GM23338 (cell line): ENCODE measurements around the gene TMEM43. TPM values are rescaled to one million over a fixed set of nuclear protein-coding genes. Genes with fewer than 3 reads are reported as not detected.

Source experiments
- ATAC-seq: fragments of 200-7000 bp; cut with Tn5 transposase; 3 replicates; pipeline ENCODE4 v1.9.1; 2020
- DNase-seq: peaks from one replicate; pipeline ENCODE4 v3.0.0-alpha.2; 2015; ENCODE audit warnings: low spot score
- H2AFZ ChIP-seq: fragments of 200-600 bp; sonication (generic); 2 replicates; pipeline ENCODE4 v1.8.0; 2016; ENCODE audit warnings: antibody characterized with exemption, mild to moderate bottlenecking, moderate library complexity
- H3F3A ChIP-seq: fragments of 200-600 bp; sonication (generic); replicated peaks from 2 replicates; pipeline ENCODE4 v1.8.0; 2017; ENCODE audit warnings: antibody characterized with exemption, mixed run types, low read depth
- H3K27ac ChIP-seq: fragments of 200-600 bp; sonication (generic); 2 replicates; pipeline ENCODE4 v1.6.1; 2016; ENCODE audit warnings: low read depth
- H3K27me3 ChIP-seq: fragments of 200-600 bp; sonication (generic); 2 replicates; pipeline ENCODE4 v1.8.0; 2016; ENCODE audit warnings: mild to moderate bottlenecking, mixed run types, moderate library complexity; ENCODE audit not compliant: insufficient read depth
- H3K36me3 ChIP-seq: fragments of 200-600 bp; sonication (generic); 2 replicates; pipeline ENCODE4 v1.8.0; 2016; ENCODE audit warnings: mild to moderate bottlenecking; ENCODE audit not compliant: insufficient read depth
- H3K4me1 ChIP-seq: fragments of 200-600 bp; sonication (generic); 2 replicates; pipeline ENCODE4 v1.8.0; 2016; ENCODE audit warnings: mild to moderate bottlenecking, moderate library complexity; ENCODE audit not compliant: insufficient read depth
- H3K4me2 ChIP-seq: fragments of 200-600 bp; sonication (generic); 2 replicates; pipeline ENCODE4 v1.7.1; 2017; ENCODE audit warnings: mixed run types
- H3K4me3 ChIP-seq: fragments of 200-600 bp; sonication (generic); 2 replicates; pipeline ENCODE4 v1.6.1; 2016; ENCODE audit warnings: mixed run types
- H3K79me2 ChIP-seq: fragments of 200-600 bp; sonication (generic); replicated peaks from 2 replicates; pipeline ENCODE4 v1.8.0; 2017; ENCODE audit warnings: mild to moderate bottlenecking; ENCODE audit not compliant: insufficient read depth
- H3K9me2 ChIP-seq: fragments of 200-600 bp; sonication (generic); 2 replicates; pipeline ENCODE4 v1.8.0; 2017; ENCODE audit not compliant: insufficient read depth
- H4K20me1 ChIP-seq: fragments of 200-600 bp; sonication (generic); replicated peaks from 2 replicates; pipeline ENCODE4 v1.8.0; 2017; ENCODE audit warnings: mild to moderate bottlenecking; ENCODE audit not compliant: insufficient read depth
- H3K27ac Mint-ChIP-seq: 2 replicates; pipeline ENCODE4 v1.8.0; 2020; ENCODE audit warnings: inconsistent platforms, mild to moderate bottlenecking, moderate library complexity, mixed read lengths
- H3K27me3 Mint-ChIP-seq: 3 replicates; pipeline ENCODE4 v1.8.0; 2022; ENCODE audit warnings: low read depth, mild to moderate bottlenecking, moderate library complexity, mixed read lengths, inconsistent platforms; ENCODE audit not compliant: insufficient read depth, poor library complexity
- H3K36me3 Mint-ChIP-seq: 3 replicates; pipeline ENCODE4 v1.8.0; 2021; ENCODE audit warnings: low read depth, mild to moderate bottlenecking, inconsistent platforms, moderate library complexity, mixed read lengths
- H3K4me1 Mint-ChIP-seq: 3 replicates; pipeline ENCODE4 v1.8.0; 2020; ENCODE audit warnings: mild to moderate bottlenecking, inconsistent platforms, mixed read lengths
- H3K4me3 Mint-ChIP-seq: 3 replicates; pipeline ENCODE4 v1.8.0; 2021; ENCODE audit warnings: moderate library complexity, mild to moderate bottlenecking, inconsistent platforms, mixed read lengths
- H3K9me3 Mint-ChIP-seq: 3 replicates; pipeline ENCODE4 v1.8.0; 2020; ENCODE audit warnings: moderate library complexity, mild to moderate bottlenecking, inconsistent platforms, mixed read lengths
- CREB1 ChIP-seq: fragments of 250-450 bp; sonication (Bioruptor Pico); IDR thresholded peaks from 2 replicates; pipeline ENCODE4 v1.5.0; 2020; ENCODE audit warnings: low read depth, mild to moderate bottlenecking, moderate library complexity
- EZH2 ChIP-seq: fragments of 200-600 bp; sonication (generic); IDR thresholded peaks from one replicate; pipeline ENCODE4 v1.8.0; 2017; ENCODE audit warnings: antibody characterized with exemption, mild to moderate bottlenecking, low read depth; ENCODE audit not compliant: unreplicated experiment
- ZNF114 ChIP-seq: fragments of 250-450 bp; sonication (Bioruptor Pico); IDR thresholded peaks from 2 replicates; pipeline ENCODE4 v1.5.0; 2020; ENCODE audit warnings: mild to moderate bottlenecking, moderate library complexity
- ZNF331 ChIP-seq: fragments of 250-450 bp; sonication (Bioruptor Pico); IDR thresholded peaks from 2 replicates; pipeline ENCODE4 v1.5.0; 2020; ENCODE audit warnings: low read depth, mild to moderate bottlenecking, moderate library complexity
- polyA plus RNA-seq: library from polyadenylated mRNA; unstranded; fragments of >200 nt; fragmentation: Nextera tagmentation; extraction: Ambion mirVana; gene quantifications from 2 replicates; pipeline ENCODE4 v1.2.1, GENCODE V29; 2016
- total RNA-seq: library from RNA; depleted of rRNA; stranded (reverse); fragments of >200 nt; shearing (Covaris generic); gene quantifications from 2 replicates; pipeline ENCODE4 v1.2.3, GENCODE V29; 2014
- TF ChIP-seq, protein P1 (sequence below), 2 experiments: fragments of 200-600 bp in 1 of 2; sonication (generic) in 1 of 2; conservative IDR thresholded peaks; 2 replicates each; pipeline versions ENCODE4 v1.5.1 to v1.6.1; 2016 to 2017; ENCODE audit warnings: antibody characterized with exemption in 2 of 2, low read depth in 2 of 2, mild to moderate bottlenecking in 2 of 2, moderate library complexity in 1 of 2
- TF ChIP-seq, protein P2 (sequence below): IDR thresholded peaks from one replicate; pipeline ENCODE4 v1.6.1; 2018; ENCODE audit warnings: antibody characterized with exemption; ENCODE audit not compliant: unreplicated experiment
- TF ChIP-seq, protein P3 (sequence below): IDR thresholded peaks from 2 replicates; pipeline ENCODE4 v1.6.1; 2016; ENCODE audit warnings: antibody characterized with exemption

Gene TMEM43
- total and polyA plus RNA-seq, 2 experiments from 2014 or later: 15.9 to 34.7 TPM

DNA sequence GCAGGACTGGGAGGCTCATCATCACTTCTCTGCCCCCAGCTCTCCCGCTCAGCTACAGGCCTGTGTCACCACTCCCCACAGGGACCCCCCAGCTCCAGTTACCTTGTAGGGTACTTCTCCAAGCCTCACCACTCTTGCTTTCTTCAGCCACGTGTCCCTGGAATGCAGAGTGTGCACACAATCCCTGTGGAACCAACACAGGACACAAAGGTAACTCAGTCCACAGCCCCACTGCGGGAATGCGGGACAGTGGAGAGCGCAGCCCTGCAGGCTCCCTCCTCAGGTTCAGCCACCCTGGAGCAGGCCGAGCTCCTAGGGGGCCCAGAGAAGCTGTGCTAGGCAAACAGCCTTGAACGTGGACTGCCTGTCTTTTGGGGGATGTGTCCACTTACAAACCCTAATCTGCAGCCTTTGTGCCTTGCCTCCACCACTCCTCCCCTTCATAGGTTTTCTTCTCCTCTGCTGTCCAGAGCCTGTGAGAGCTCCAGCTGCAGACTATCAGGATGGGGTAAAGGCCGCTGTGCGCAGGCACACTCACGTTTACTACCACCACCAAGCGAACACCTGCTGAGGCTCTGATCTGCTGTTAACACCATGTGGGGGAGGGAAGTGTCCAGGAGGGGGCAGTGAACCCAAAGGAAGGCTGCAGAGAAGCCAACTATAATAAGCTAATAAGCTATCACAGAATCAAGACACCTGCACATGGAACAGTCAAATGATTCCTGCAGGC is 27.5 kb downstream of the TMEM43 start:
- Histone ChIP-seq H3K4me1 (peaks cover 8% of the 10 kb centered on the region), H3K4me2 (no peak overlapping the region), H3F3A (no peaks in the 10 kb centered on the region), H3K36me3 (peaks cover 3% of the 10 kb centered on the region), H3K9me2 (no peaks in the 10 kb centered on the region), H3K27me3 (no peaks in the 10 kb centered on the region), H3K79me2 (no peaks in the 10 kb centered on the region), H3K4me3 (no peak overlapping the region), H2AFZ (no peak overlapping the region), H3K27ac (no peak overlapping the region), H4K20me1 (peaks cover 8% of the 10 kb centered on the region)
- TF ChIP-seq, protein P1, sequence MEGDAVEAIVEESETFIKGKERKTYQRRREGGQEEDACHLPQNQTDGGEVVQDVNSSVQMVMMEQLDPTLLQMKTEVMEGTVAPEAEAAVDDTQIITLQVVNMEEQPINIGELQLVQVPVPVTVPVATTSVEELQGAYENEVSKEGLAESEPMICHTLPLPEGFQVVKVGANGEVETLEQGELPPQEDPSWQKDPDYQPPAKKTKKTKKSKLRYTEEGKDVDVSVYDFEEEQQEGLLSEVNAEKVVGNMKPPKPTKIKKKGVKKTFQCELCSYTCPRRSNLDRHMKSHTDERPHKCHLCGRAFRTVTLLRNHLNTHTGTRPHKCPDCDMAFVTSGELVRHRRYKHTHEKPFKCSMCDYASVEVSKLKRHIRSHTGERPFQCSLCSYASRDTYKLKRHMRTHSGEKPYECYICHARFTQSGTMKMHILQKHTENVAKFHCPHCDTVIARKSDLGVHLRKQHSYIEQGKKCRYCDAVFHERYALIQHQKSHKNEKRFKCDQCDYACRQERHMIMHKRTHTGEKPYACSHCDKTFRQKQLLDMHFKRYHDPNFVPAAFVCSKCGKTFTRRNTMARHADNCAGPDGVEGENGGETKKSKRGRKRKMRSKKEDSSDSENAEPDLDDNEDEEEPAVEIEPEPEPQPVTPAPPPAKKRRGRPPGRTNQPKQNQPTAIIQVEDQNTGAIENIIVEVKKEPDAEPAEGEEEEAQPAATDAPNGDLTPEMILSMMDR (conservative IDR thresholded peaks at IDR 0.05; ENCODE audit: low read depth in 2 of 2): peak; percentile 44 to 45; a peak in 3 of 4 replicates
- TF ChIP-seq EZH2: no peak
- H3K27ac Mint-ChIP-seq: no peak overlapping the region
- H3K4me3 Mint-ChIP-seq: no peak overlapping the region
- ATAC-seq (no peak), DNase-seq (peak; percentile 44)
- H3K27me3 Mint-ChIP-seq: peaks cover 9% of the 10 kb centered on the region
- H3K36me3 Mint-ChIP-seq: peaks cover 46% of the 10 kb centered on the region
- H3K4me1 Mint-ChIP-seq: peaks cover 14% of the 10 kb centered on the region
- H3K9me3 Mint-ChIP-seq: no peaks in the 10 kb centered on the region

DNA sequence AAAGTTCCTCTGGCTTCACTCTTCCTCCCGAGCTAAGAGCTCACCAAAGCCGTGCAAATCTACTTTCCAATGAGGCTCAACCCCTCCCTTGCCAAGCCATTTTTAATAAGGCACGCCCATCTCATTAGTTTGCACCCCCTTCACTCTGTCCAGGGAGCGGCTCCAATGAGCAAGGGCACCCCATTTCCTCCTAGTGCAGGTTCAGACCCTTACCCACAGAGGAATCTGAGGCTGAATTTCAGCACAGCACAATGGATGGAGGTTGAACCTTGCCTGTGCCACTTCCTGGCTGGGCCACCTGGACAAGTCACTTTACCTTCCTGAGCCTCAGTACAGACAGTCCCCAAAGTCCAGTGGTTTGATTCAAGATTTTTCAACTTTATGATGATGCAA is 28.1 kb downstream of the TMEM43 start:
- no peak overlapping the region for H3K4me3 Mint-ChIP-seq
- Histone ChIP-seq H3K27ac (no peak overlapping the region), H3K4me1 (peaks cover 5% of the 10 kb centered on the region), H3K4me3 (no peak overlapping the region), H3K27me3 (no peaks in the 10 kb centered on the region), H3K36me3 (peaks cover 3% of the 10 kb centered on the region), H3K9me2 (no peaks in the 10 kb centered on the region), H4K20me1 (peaks cover 8% of the 10 kb centered on the region), H2AFZ (no peak overlapping the region), H3K79me2 (no peaks in the 10 kb centered on the region), H3F3A (no peaks in the 10 kb centered on the region), H3K4me2 (no peak overlapping the region)
- H3K36me3 Mint-ChIP-seq: peaks cover 45% of the 10 kb centered on the region
- DNase-seq (no peak), ATAC-seq (no peak)
- H3K27ac Mint-ChIP-seq: no peak overlapping the region
- no peaks in the 10 kb centered on the region for H3K9me3 Mint-ChIP-seq
- H3K27me3 Mint-ChIP-seq: peaks cover 9% of the 10 kb centered on the region
- TF ChIP-seq CREB1 (no peak), ZNF114 (no peak), ZNF331 (CRISPR knock-in tag) (no peak)
- TF ChIP-seq, protein P2, sequence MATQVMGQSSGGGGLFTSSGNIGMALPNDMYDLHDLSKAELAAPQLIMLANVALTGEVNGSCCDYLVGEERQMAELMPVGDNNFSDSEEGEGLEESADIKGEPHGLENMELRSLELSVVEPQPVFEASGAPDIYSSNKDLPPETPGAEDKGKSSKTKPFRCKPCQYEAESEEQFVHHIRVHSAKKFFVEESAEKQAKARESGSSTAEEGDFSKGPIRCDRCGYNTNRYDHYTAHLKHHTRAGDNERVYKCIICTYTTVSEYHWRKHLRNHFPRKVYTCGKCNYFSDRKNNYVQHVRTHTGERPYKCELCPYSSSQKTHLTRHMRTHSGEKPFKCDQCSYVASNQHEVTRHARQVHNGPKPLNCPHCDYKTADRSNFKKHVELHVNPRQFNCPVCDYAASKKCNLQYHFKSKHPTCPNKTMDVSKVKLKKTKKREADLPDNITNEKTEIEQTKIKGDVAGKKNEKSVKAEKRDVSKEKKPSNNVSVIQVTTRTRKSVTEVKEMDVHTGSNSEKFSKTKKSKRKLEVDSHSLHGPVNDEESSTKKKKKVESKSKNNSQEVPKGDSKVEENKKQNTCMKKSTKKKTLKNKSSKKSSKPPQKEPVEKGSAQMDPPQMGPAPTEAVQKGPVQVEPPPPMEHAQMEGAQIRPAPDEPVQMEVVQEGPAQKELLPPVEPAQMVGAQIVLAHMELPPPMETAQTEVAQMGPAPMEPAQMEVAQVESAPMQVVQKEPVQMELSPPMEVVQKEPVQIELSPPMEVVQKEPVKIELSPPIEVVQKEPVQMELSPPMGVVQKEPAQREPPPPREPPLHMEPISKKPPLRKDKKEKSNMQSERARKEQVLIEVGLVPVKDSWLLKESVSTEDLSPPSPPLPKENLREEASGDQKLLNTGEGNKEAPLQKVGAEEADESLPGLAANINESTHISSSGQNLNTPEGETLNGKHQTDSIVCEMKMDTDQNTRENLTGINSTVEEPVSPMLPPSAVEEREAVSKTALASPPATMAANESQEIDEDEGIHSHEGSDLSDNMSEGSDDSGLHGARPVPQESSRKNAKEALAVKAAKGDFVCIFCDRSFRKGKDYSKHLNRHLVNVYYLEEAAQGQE: no peak
- TF ChIP-seq, protein P1 (conservative IDR thresholded peaks at IDR 0.05; ENCODE audit: low read depth in 2 of 2): 0 out of 4 replicates have a peak, but pooled peaks of 1 of the 2 experiments have one; percentile 0
- TF ChIP-seq, protein P3, sequence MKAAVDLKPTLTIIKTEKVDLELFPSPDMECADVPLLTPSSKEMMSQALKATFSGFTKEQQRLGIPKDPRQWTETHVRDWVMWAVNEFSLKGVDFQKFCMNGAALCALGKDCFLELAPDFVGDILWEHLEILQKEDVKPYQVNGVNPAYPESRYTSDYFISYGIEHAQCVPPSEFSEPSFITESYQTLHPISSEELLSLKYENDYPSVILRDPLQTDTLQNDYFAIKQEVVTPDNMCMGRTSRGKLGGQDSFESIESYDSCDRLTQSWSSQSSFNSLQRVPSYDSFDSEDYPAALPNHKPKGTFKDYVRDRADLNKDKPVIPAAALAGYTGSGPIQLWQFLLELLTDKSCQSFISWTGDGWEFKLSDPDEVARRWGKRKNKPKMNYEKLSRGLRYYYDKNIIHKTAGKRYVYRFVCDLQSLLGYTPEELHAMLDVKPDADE: no peak
- peaks cover 9% of the 10 kb centered on the region for H3K4me1 Mint-ChIP-seq
